ENCODE data around the gene RPRM.
A peak's percentile ranks its signal among the peaks of the same experiment; 100 is the strongest.
"Not testable (repeated sequence)": the region's sequence is repeated elsewhere in the genome, so short reads cannot be mapped to it uniquely, and the experiment has no call there.

Gene RPRM

DNA sequence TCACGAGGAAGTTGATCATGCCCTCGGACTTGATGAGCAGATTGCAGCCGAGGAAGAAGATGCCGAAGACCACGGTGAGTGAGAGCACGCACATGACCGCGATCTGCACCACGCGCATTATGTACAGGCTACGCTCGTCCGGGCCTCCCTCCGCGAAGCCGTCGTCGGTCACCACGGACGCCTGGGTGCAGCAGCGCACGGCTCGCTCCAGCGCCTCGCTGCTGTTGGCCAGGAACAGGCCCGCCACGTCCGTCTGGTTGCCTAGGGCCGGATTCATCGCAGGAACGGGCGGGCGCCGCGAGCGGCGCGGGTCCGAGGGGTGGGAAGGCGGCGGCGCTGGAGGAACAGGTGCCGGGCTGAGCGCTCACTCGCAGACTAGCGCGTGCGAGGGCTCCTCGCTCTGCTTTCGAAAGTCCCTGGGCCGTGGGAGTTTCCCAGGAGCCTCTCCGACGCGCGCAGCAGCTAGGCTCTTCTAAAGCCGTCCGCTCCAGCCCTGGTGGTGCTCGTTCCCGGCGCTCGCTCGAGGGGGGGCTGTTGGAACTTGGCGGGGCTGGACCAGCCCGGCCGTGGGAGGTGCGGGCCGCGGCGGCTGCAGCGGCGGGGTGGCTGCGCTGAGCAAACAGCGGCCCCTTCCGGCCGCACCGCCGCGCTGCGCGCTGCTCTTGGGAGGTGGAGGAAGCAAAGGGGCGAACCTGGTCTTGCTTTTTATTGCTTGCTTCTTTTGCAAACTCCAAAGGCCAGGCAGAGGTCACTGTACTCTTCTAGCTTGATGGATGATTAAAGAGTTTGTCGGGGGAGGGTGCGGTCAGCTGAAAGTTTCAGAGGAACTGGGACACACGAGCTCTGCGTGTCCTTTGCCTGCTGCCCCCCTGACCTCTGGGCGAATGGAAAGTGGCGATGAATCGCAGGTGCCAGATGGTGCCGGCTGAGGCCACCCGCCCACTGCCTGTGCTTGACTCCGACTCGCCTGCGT lies at the start of gene RPRM:
RPRM (minus strand) TSS at position 474 of the 973 bp plus-strand sequence; CDS start at position 277, 197 bp downstream.
- TF ChIP-seq, protein P1, sequence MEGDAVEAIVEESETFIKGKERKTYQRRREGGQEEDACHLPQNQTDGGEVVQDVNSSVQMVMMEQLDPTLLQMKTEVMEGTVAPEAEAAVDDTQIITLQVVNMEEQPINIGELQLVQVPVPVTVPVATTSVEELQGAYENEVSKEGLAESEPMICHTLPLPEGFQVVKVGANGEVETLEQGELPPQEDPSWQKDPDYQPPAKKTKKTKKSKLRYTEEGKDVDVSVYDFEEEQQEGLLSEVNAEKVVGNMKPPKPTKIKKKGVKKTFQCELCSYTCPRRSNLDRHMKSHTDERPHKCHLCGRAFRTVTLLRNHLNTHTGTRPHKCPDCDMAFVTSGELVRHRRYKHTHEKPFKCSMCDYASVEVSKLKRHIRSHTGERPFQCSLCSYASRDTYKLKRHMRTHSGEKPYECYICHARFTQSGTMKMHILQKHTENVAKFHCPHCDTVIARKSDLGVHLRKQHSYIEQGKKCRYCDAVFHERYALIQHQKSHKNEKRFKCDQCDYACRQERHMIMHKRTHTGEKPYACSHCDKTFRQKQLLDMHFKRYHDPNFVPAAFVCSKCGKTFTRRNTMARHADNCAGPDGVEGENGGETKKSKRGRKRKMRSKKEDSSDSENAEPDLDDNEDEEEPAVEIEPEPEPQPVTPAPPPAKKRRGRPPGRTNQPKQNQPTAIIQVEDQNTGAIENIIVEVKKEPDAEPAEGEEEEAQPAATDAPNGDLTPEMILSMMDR (IDR thresholded peaks at IDR 0.05; ENCODE audit: low read depth, low read length, missing control alignments): peak; percentile 70
- DNase-seq (ENCODE audit: extremely low read depth, low read depth): no peak
- peak within 1 kb of the TSS; percentile 20; the same call in 1 of the 2 replicates for H3K4me3 ChIP-seq (replicated peaks; ENCODE audit: low read depth, low read length)

DNA sequence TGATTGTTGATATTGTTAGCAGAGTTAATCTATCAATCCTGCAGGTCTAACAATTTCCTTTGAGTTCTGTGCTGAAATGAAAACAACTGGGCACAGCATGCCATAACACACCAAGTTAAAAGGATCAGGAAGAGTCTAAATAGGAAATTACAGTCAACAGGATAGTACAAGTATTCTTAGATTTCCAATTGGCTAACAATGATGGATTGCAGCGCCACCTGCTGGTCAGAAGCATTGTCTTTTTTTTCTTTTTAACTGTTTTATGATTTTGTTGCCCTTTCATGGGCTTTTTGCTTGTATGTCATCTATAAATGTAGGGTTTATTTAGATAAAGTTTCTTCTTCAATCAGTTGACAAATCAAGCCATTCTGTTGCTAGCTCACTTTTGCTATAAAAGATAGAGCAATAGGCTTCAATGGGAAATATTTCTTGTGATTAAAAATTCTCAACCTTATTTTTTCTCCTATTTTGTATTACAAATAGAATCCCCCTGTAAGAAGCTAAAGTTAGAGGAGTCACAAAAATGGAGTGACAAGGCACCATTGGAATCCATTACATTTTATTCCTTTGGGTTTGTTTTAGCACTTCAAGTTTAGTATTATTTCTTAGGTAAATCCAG lies 40.8 kb upstream of the RPRM start:
- TF ChIP-seq, protein P1 (IDR thresholded peaks at IDR 0.05; ENCODE audit: low read depth, low read length, missing control alignments): peak; percentile 56
- peak; percentile 12 for DNase-seq (ENCODE audit: extremely low read depth, low read depth)
- no peak overlapping the region for H3K4me3 ChIP-seq (replicated peaks; ENCODE audit: low read depth, low read length)

DNA sequence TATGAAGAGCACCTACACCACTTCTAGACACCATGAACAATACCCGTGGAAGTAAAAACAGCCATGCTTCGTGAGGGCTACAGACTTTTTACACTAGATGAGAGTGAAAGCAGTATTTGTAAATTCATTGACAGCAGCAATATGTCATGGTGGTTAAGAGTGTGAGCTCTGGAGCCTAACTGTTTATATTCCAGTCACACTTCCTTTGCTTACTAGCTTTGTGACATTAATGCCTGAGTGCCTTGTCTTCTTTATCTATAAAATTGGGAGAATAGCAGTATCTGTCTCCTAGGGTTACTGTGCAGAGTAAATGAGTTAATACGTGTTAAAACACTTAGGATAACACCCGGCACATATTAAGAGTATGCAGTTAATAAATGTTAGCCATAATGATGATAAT lies 33.8 kb upstream of the RPRM start:
- H3K4me3 ChIP-seq (replicated peaks; ENCODE audit: low read depth, low read length): no peak overlapping the region
- DNase-seq (ENCODE audit: extremely low read depth, low read depth): no peak
- TF ChIP-seq, protein P1 (IDR thresholded peaks at IDR 0.05; ENCODE audit: low read depth, low read length, missing control alignments): no peak

DNA sequence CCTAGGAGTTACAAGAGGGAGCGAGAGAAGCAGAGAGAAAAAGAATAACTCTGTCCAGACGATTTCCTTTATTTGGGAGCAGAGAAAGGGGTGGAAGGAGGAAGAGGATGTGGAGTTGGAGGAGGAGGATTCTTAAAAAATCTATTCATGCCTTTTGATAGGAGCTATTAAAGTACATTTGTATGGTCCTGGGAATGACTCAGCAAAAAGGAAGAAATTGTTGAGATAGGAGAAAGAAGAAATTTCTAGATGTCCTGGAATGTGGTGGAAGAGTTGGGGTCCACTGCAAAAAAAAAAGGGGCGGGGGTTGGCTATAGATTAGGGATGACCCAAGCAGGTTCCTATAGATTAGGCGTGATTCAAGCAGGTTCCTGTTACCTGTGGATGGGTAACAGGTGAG lies 32.4 kb upstream of the RPRM start:
- no peak for DNase-seq (ENCODE audit: extremely low read depth, low read depth)
- TF ChIP-seq, protein P1 (IDR thresholded peaks at IDR 0.05; ENCODE audit: low read depth, low read length, missing control alignments): no peak
- H3K4me3 ChIP-seq (replicated peaks; ENCODE audit: low read depth, low read length): no peak overlapping the region

DNA sequence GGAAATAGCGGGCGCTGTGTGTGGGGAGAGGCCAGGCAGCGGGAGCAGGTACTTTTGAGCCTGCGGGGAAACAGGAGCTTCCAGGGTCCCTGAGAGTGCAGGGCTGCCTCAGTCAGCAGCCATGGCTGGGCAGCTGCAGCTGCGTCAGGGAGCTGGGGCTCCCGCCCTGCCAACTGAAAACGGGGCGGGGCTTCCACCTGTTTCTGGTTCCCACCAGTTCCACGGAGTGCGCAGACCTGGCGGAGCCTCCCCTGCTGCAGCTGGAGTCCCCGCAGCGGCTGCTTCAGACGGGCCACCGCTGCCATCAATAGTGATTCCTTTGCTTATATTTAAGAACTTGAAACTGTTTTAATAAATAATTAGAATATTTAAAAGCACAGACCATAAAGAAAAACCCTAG lies 30.6 kb upstream of the RPRM start:
- TF ChIP-seq, protein P1 (IDR thresholded peaks at IDR 0.05; ENCODE audit: low read depth, low read length, missing control alignments): no peak
- no peak overlapping the region for H3K4me3 ChIP-seq (replicated peaks; ENCODE audit: low read depth, low read length)
- no peak for DNase-seq (ENCODE audit: extremely low read depth, low read depth)

DNA sequence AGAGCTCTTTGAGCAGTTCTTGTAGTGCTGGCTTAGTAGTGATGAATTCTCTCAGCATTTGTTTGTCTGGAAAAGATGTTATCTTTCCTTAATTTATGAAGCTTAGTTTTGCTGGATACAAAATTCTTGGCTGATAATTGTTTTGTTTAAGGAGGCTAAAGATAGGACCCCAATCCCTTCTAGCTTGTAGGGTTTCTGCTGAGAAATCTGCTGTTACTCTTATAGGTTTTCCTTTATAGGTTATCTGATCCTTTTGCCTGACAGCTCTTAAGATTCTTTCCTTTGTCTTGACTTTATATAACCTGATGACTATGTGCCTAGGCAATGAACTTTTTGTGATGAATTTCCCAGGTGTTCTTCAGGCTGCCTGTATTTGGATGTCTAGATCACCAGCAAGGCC lies 27.9 kb upstream of the RPRM start:
- not testable (repeated sequence) for DNase-seq (ENCODE audit: extremely low read depth, low read depth); H3K4me3 ChIP-seq (replicated peaks; ENCODE audit: low read depth, low read length)

DNA sequence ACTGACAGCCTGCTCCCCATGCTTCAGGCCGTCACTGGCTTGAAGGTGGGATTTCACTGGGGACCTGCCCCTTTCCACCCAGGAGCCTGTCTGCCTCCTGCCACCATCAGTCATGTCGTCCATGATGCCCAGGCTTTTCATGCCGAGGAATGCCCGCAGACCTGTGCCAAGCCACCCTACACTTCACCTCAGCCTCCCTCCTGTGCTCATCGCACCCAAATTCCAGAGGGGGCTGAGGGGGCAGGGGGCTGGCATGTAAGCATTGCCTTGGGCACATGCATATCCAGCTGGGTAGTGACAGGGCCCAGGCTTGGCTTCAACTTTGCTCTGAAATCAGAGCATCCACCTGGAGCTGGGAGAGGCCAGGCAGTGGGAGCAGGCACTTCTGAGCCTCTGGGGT lies 20.9 kb upstream of the RPRM start:
- H3K4me3 ChIP-seq (replicated peaks; ENCODE audit: low read depth, low read length): no peak overlapping the region
- TF ChIP-seq, protein P1 (IDR thresholded peaks at IDR 0.05; ENCODE audit: low read depth, low read length, missing control alignments): no peak
- no peak for DNase-seq (ENCODE audit: extremely low read depth, low read depth)
